D721Med (cell line): Measurements from ENCODE around the gene TAPT1.

ENCODE experiments used
- DNase-seq: peaks from one replicate; pipeline ENCODE4 v3.0.0; 2011; ENCODE audit warnings: low spot score; ENCODE audit not compliant: insufficient read length
- FAIRE-seq: peaks from 2 replicates; lab custom pipeline; 2011; peaks lifted over from hg19 to GRCh38; lab: Jason Lieb, UNC
- CTCF ChIP-seq: IDR thresholded peaks from 2 replicates; pipeline ENCODE4 v1.5.1; 2012; ENCODE audit warnings: mild to moderate bottlenecking, control low read depth; ENCODE audit not compliant: insufficient read depth; ENCODE audit errors: missing control alignments

Gene TAPT1

GRCh38 chr4:16119981-16120380 is 106.3 kb downstream of the TAPT1 start:
- no peak for TF ChIP-seq CTCF
- FAIRE-seq (no peak), DNase-seq (no peak)

- DNase-seq (no peak), FAIRE-seq (no peak)
- TF ChIP-seq CTCF = no peak
These were observed 108.2 kb downstream of the TAPT1 start for GRCh38 chr4:16118090-16118489.

GRCh38 chr4:16117164-16117563 is 109.1 kb downstream of the TAPT1 start:
- FAIRE-seq (no peak), DNase-seq (no peak)
- TF ChIP-seq CTCF = no peak

GRCh38 chr4:16116493-16116990 is 109.7 kb downstream of the TAPT1 start:
- no peak for FAIRE-seq
- TF ChIP-seq CTCF = no peak
- DNase-seq = no peak

- TF ChIP-seq CTCF = no peak
- FAIRE-seq (no peak), DNase-seq (no peak)
These were observed 110.3 kb downstream of the TAPT1 start for GRCh38 chr4:16116019-16116418.

- FAIRE-seq (no peak), DNase-seq (no peak)
- TF ChIP-seq CTCF = no peak
These were observed 111.7 kb downstream of the TAPT1 start for GRCh38 chr4:16114546-16114945.

GRCh38 chr4:16113741-16114140 is 112.5 kb downstream of the TAPT1 start:
- TF ChIP-seq CTCF = no peak
- FAIRE-seq (no peak), DNase-seq (no peak)
